Hepatocyte (in vitro differentiated cells): ENCODE data around the gene SBF2.

Experiments used
- CTCF ChIP-seq: fragments of 200-600 bp; sonication (generic); IDR thresholded peaks from 2 replicates; pipeline ENCODE4 v1.5.1; 2016; ENCODE audit warnings: antibody characterized with exemption, mild to moderate bottlenecking; ENCODE audit not compliant: poor library complexity
- EZH2 ChIP-seq: fragments of 200-600 bp; sonication (generic); IDR thresholded peaks from 2 replicates; pipeline ENCODE4 v1.6.1; 2016; ENCODE audit warnings: antibody characterized with exemption, mild to moderate bottlenecking, borderline replicate concordance
- EZH2phosphoT487 ChIP-seq: fragments of 200-600 bp; sonication (generic); IDR thresholded peaks from one replicate; pipeline ENCODE4 v1.6.1; 2018; ENCODE audit warnings: antibody characterized with exemption, mild to moderate bottlenecking, low read depth, moderate library complexity; ENCODE audit not compliant: unreplicated experiment, severe bottlenecking

DNA sequence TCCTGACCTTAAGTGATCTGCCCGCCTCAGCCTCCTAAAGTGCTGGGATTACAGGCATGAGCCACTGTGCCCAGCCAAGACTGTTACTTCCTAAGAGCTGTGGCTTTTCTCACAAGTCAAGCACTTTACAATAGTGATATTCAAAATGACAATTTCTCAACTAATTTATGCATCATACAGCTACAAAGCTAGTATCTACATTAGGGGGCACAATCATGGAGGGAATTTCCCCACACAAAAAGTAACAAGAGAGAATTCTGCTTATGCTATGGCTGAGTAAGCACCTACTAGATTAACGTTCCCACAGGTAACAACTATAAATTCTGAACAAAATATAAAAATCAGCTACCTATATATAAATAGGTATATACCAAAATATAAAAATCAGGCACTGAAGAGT is 72.7 kb downstream of the SBF2 start:
- TF ChIP-seq CTCF = no peak
- TF ChIP-seq EZH2 = no peak
- TF ChIP-seq EZH2phosphoT487 = no peak
